Epithelial cell of esophagus (primary cell): ENCODE measurements around the gene C2orf78.
A peak's percentile ranks its signal among the peaks of the same experiment; 100 is the strongest.
"Not testable (repeated sequence)": the region's sequence is repeated elsewhere in the genome, so short reads cannot be mapped to it uniquely, and the experiment has no call there.

ENCODE experiments used
- DNase-seq: peaks from one replicate; pipeline ENCODE4 v3.0.0; 2010; ENCODE audit warnings: low read depth
- H3K4me3 ChIP-seq: 2 replicates; pipeline ENCODE4 v1.5.1; 2011; ENCODE audit warnings: mild to moderate bottlenecking, low read length, control low read depth
- CTCF ChIP-seq: IDR thresholded peaks from 2 replicates; pipeline ENCODE4 v1.5.1; 2011; ENCODE audit warnings: low read depth, mild to moderate bottlenecking, low read length, control low read depth, inconsistent platforms; ENCODE audit not compliant: insufficient read depth; ENCODE audit errors: missing control alignments

Gene C2orf78

GRCh38 chr2:73780237-73780582, 3.8 kb upstream of the C2orf78 start:
- peak overlapping the region; percentile 99 for H3K4me3 ChIP-seq
- no peak for TF ChIP-seq CTCF
- no peak for DNase-seq

- DNase-seq: peak; percentile 42
- H3K4me3 ChIP-seq: not testable (repeated sequence)
Measured at GRCh38 chr2:73783402-73783801, 581 bp upstream of the C2orf78 start.

GRCh38 chr2:73811878-73812277, 27.9 kb downstream of the C2orf78 start:
- TF ChIP-seq CTCF: no peak
- H3K4me3 ChIP-seq: no peak overlapping the region
- no peak for DNase-seq

- H3K4me3 ChIP-seq: no peak overlapping the region
- TF ChIP-seq CTCF: no peak
- no peak for DNase-seq
Measured at GRCh38 chr2:73812635-73813034, 28.7 kb downstream of the C2orf78 start.

- DNase-seq: no peak
- TF ChIP-seq CTCF: no peak
Measured at GRCh38 chr2:73818296-73818695, 34.3 kb downstream of the C2orf78 start.

GRCh38 chr2:73821227-73821626, 37.2 kb downstream of the C2orf78 start:
- no peak for DNase-seq
- no peak for TF ChIP-seq CTCF
- H3K4me3 ChIP-seq: no peak overlapping the region

More at GRCh38 chr2:73818296-73818695, 34.3 kb downstream of the C2orf78 start:
- no peak overlapping the region for H3K4me3 ChIP-seq

- TF ChIP-seq CTCF: no peak
- no peak overlapping the region for H3K4me3 ChIP-seq
- no peak for DNase-seq
Measured at GRCh38 chr2:73821669-73822068, 37.7 kb downstream of the C2orf78 start.

- TF ChIP-seq CTCF: no peak
Measured at GRCh38 chr2:73822276-73822675, 38.3 kb downstream of the C2orf78 start.

More at GRCh38 chr2:73822276-73822675, 38.3 kb downstream of the C2orf78 start:
- H3K4me3 ChIP-seq: no peak overlapping the region
- no peak for DNase-seq
